Left lobe of liver (tissue), 2 donors: ENCODE results near the gene MVK. TPM values are rescaled to one million over a fixed set of nuclear protein-coding genes. Genes with fewer than 3 reads are reported as not detected.

Experiments used
- ATAC-seq: fragments of 200-7000 bp; cut with Tn5 transposase; one replicate; pipeline ENCODE4 v1.9.1; 2020; ENCODE audit warnings: mild to moderate bottlenecking, moderate library complexity
- DNase-seq: peaks from one replicate; pipeline ENCODE4 v3.0.0-alpha.2; 2020; ENCODE audit warnings: low spot score
- total RNA-seq: library from RNA; stranded (reverse); gene quantifications from one replicate; pipeline ENCODE4 v1.2.1, GENCODE V29; 2021
- donor health status: DM: no; HTN: no; CAD: no; lungs with moderate emphysema.
- donor health status: DM: no; HTN: yes; CAD: no.

MVK gene
- total RNA-seq, 1 donor from 2014 or later: 16.5 TPM

- no peak for DNase-seq
- peak; percentile 66 for ATAC-seq
These were observed 28.6 kb upstream of the MVK start for GRCh38 chr12:109544955-109545531.

- no peak for ATAC-seq
- no peak for DNase-seq
These were observed 27.8 kb upstream of the MVK start for GRCh38 chr12:109545826-109546225.

- no peak for ATAC-seq
- no peak for DNase-seq
These were observed 26.3 kb upstream of the MVK start for GRCh38 chr12:109547286-109547685.

DNA sequence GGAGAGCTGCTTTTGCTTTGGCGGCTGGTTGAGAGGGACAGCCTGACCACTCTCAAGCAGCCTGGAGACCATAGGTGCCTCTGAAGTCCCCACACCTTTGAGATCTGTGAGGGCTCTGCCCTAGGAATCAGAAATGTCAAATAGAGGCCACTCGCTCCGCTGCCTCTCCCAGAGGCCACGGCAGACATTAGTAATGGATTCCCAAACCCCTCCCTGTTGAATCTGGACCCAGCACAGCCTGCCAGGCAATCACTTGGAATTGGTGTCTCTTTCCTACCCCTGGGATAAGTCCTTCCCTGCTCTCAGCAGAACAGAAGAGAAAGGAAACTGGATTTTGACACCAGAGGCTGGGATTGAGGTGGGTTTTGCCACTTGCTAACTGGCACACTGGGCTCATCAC is 25.3 kb upstream of the MVK start:
- ATAC-seq (no peak), DNase-seq (no peak)

DNA sequence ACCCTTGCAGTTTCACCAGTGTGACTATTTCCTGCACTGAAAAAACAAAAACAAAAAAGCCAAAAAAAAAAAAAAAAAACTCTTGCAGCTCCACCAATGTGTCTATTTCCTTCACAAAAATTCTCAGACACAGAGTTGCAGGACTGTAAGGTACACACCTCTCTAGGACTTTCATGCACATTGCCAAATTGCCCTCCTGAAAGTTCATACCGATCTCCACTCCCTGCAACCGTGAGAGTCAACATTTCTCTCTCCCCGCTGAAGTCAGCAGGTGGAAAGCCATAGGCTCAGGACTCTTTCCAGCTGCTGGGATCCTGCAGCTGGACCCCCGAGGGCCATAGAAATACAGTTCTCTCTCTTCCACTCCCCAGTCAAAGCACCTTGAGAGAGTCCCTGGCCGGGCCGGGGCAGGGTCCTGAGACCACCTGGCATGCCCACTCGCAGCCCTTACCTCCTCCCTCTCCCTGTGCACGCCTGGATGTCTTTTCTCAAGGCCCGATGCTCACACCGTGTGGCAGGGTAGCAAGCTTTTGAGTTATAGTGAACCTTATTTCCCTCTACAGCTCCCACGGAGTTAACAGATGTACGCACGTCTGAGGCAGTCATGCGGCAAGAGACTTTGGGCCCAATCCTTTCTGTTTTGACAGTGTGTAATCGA is 23.9 kb upstream of the MVK start:
- DNase-seq: no peak
- ATAC-seq: peak; percentile 53

DNA sequence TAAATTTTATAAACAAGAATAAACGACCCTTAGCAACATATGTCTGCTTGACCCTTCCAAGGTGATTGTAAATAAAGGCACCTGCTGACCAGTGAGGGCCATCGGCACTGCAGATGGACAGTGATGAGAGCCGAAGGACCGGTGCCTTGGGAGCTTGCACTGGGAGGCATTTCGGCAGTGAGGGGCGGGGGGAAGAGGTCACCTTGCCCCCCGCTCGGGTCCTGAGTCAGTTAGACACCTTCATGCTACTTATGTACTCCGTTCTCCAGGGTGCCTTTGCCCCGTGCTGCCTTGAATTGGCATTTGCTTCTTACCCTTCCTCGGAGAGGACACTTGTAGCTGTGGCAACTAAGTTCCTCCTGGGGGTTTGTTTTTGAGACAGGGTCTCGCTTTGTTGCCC is 23.3 kb upstream of the MVK start:
- DNase-seq (no peak), ATAC-seq (no peak)

DNA sequence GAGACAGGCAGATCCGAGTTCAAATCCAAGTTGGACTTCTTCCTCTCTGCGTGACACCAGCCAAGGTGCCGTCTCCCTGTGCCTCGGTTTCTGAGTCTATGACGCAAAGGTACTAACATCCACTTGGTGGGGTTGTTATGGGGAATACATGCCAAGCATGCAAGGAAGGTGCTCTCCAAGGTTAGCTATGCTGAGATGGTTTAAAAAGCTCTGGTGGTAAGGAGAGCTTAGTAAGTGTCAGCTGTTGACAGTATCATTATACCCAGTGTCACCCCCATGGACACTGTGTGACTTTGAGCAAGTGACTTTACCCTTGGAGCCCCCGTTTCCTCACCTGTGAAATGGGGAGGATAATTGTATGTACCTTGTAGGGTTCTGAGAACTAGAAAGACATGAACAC is 22.5 kb upstream of the MVK start:
- ATAC-seq (no peak), DNase-seq (no peak)

GRCh38 chr12:109552971-109553370 is 20.6 kb upstream of the MVK start:
- ATAC-seq (no peak), DNase-seq (no peak)

DNA sequence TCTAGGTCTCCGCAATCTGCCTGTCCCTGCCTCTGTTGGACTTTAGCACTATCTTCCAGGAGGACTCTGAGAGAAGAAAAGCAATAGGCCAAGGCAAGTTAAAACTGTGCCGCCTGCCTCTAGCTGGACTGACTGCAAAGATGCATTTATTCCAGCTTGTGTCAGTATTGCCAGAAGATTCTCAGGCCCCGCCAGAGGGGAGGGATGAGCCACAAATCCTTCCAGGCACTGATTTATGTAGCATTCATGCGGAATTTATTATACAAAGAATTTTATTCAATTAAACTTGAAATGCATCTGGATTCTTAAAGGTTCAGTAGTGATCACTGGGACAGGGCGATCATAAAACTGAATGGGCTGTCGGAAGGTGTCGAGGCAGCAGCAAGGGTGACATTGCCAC is 20.1 kb upstream of the MVK start:
- DNase-seq (no peak), ATAC-seq (no peak)

- DNase-seq (no peak), ATAC-seq (peak; percentile 12)
These were observed 19.6 kb upstream of the MVK start for GRCh38 chr12:109553906-109554500.

DNA sequence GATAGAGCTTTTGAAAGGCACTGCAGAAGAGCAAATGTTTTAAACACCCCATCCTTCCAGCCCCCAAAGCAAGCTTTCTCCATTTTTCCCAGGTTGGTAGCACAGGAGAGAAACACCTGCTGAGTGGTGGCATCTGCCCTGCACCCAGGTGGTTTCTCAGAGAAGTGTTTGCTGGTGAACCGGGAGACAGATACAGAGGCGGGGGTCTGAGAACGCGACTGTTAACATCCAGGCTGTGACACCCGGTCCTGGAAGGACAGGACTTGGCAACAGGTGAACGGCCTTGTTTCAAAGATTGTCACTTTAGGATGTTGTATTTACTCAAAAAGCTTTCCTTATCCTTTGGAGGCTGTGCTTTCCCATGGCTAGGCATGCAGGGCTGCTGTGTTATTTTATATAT is 18.8 kb upstream of the MVK start:
- DNase-seq (no peak), ATAC-seq (no peak)

GRCh38 chr12:109555431-109556315 is 17.9 kb upstream of the MVK start:
- peak; percentile 45 for ATAC-seq
- no peak for DNase-seq

GRCh38 chr12:109557200-109557599 is 16.4 kb upstream of the MVK start:
- DNase-seq (peak; percentile 63), ATAC-seq (peak; percentile 50)

- no peak for DNase-seq
- no peak for ATAC-seq
These were observed 15.8 kb upstream of the MVK start for GRCh38 chr12:109557805-109558204.

DNA sequence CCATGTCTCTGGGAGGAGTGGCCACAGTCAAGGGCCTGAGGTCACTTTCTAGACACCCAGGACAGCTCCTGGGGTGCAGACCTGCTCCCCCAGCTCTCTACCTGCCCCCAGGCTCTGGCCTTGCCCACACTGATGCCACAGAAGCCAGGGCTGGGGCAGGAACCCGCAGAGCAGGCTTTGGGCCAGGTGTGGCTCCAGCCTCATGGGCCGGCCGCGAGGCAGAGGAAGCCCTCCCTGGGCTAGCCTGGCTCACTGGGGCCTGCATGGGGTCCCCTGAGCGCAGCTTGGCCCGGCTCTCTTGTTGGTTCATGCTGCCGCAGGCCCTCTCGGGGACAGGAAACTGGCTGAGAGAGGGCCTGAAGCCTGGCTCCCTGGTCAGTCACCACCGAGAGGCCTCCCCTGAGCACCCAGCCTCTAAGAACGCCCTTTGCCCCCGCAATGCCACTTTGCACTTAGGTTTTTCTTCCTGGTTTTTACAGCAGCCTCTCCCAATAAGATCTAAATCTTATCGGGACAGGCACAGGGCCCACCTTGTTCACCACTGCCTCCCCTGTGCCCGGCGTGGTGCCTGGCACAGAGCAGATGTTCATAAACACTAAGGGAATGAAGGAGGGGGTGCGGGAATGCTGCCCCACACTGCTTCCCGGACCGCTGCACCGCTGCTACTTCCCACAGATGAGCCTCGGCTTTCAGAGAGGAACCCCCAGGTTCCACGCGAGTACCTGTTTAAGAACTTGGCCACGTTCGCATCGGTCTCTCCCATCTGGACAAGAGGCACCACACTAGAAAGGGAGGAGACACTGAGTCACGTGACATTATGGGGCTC is 15.0 kb upstream of the MVK start:
- ATAC-seq (no peak), DNase-seq (no peak)

DNA sequence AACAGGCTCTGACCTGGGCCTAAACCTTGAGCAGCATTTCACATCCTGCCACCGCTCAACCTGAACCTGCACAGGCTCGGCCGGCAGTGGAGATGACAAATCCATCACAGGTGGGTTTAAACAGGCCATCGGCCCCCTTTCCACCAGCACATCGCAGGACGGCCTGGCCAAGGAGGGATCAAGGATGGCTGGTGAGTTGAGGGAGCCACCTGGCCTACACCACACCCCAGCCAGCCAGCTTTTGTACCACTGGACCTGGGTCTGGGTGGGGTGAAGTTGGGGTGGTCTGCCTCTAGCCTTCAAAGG is 14.4 kb upstream of the MVK start:
- ATAC-seq (no peak), DNase-seq (no peak)

GRCh38 chr12:109559601-109560000 is 14.0 kb upstream of the MVK start:
- ATAC-seq (no peak), DNase-seq (no peak)

DNA sequence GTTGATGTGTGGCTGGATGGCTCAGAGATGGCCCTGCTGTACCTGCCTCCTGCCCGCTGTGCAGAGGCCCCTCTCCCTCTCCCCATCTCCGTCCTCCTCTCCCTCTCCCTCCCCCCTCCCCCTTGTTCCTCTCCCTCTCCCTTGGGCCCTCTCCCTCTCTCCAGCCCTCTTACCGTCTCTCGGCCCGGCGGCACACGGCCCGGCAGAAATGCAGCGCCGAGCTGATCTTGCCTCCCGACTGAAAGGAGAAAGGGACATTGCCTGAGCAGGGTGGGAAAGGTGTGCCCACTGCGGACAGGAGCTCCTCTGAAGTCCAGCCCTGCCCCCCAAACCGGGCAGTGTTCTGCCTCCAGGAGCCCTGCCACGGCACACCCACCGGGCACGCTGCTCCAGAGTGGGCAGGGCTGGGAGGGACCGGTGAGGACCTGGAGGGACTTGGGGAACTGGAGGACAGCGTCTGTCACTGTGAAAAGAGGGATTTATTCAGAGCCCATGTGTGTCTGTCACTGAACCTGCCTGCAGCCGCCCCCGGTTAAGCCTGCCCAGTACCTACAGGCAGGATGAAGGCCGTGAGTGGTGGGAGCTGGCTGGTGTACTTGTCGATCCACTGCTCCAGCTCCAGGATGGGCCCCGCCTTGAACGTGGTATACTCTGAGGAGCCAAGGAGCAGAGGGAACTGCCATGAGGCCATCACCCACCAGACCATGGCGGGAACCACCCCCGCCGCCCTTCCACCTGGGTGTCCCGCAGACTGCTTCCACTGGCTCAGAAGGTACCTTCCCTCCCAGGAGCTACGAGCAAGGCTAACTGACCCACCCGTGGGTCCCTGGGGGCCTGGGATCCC is 12.5 kb upstream of the MVK start:
- DNase-seq: no peak

GRCh38 chr12:109561711-109562030 is 11.9 kb upstream of the MVK start:
- DNase-seq (no peak), ATAC-seq (no peak)

More for the DNA sequence above, 12.5 kb upstream of the MVK start:
- no peak for ATAC-seq

DNA sequence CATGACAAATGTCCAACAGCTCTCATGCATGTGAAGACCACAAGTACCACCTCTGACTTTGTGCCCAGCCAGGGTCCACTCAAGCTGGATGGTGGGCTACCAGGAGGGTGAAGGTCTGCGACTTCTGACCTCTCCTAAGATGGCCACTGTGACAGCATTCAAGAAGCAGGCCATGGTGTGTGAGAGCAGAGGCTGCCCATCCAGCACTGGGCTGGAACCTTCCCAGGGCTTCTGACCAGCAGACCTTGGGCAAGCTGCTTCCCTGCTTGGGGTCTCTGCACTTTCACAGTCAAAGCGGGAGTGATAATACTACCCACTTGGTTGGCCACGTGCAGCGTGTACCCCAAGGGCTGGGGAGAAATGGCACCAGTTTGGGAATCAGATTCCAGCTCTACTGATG is 10.7 kb upstream of the MVK start:
- ATAC-seq: no peak
- no peak for DNase-seq
